ENCODE measurements around the gene CACNA1C.
"Not testable (repeated sequence)": the region's sequence is repeated elsewhere in the genome, so short reads cannot be mapped to it uniquely, and the experiment has no call there.

Gene CACNA1C

GRCh38 chr12:2679816-2680675 is 627.3 kb downstream of the CACNA1C start:
- no peak for DNase-seq (ENCODE audit: low read depth)
- no peak for TF ChIP-seq CTCF (conservative IDR thresholded peaks at IDR 0.05; ENCODE audit: low read depth, low read length)
- no peak overlapping the region for H3K4me3 ChIP-seq (ENCODE audit: low read depth, low read length)

GRCh38 chr12:2680676-2681039 is 627.9 kb downstream of the CACNA1C start:
- no peak overlapping the region for H3K4me3 ChIP-seq (ENCODE audit: low read depth, low read length)
- TF ChIP-seq CTCF (conservative IDR thresholded peaks at IDR 0.05; ENCODE audit: low read depth, low read length): no peak
- DNase-seq (ENCODE audit: low read depth): no peak

GRCh38 chr12:2681450-2682205 is 628.8 kb downstream of the CACNA1C start:
- TF ChIP-seq CTCF (conservative IDR thresholded peaks at IDR 0.05; ENCODE audit: low read depth, low read length): no peak

GRCh38 chr12:2682296-2683251 is 629.8 kb downstream of the CACNA1C start:
- peak; percentile 70 for TF ChIP-seq CTCF (conservative IDR thresholded peaks at IDR 0.05; ENCODE audit: low read depth, low read length)
- DNase-seq (ENCODE audit: low read depth): peak; percentile 58
- H3K4me3 ChIP-seq (ENCODE audit: low read depth, low read length): no peak overlapping the region

More at GRCh38 chr12:2681450-2682205, 628.8 kb downstream of the CACNA1C start:
- DNase-seq (ENCODE audit: low read depth): no peak
- H3K4me3 ChIP-seq (ENCODE audit: low read depth, low read length): no peak overlapping the region

GRCh38 chr12:2683283-2684025 is 630.7 kb downstream of the CACNA1C start:
- no peak for DNase-seq (ENCODE audit: low read depth)

GRCh38 chr12:2684026-2684325 is 631.2 kb downstream of the CACNA1C start:
- DNase-seq (ENCODE audit: low read depth); H3K4me3 ChIP-seq (ENCODE audit: low read depth, low read length): not testable (repeated sequence)

More at GRCh38 chr12:2683283-2684025, 630.7 kb downstream of the CACNA1C start:
- no peak for TF ChIP-seq CTCF (conservative IDR thresholded peaks at IDR 0.05; ENCODE audit: low read depth, low read length)
- no peak overlapping the region for H3K4me3 ChIP-seq (ENCODE audit: low read depth, low read length)

- H3K4me3 ChIP-seq (ENCODE audit: low read depth, low read length); DNase-seq (ENCODE audit: low read depth): not testable (repeated sequence)
Observed at GRCh38 chr12:2685620-2686279, 633.0 kb downstream of the CACNA1C start.

Data from choroid plexus epithelial cell (primary cell).